H1 (cell line): ENCODE results near the gene SENP6. TPM values are rescaled to one million over a fixed set of nuclear protein-coding genes. Genes with fewer than 3 reads are reported as not detected.

Experiments
- CTCF ChIA-PET: fragments of 300-600 bp; sonication (Branson Sonifier 250); formaldehyde crosslinking; loops from one replicate; lab custom pipeline; 2021; ENCODE audit not compliant: partially characterized antibody; lab: Charles Lee
- POLR2A ChIA-PET: fragments of 300-600 bp; sonication (Branson Sonifier 250); formaldehyde crosslinking; loops from one replicate; lab custom pipeline; 2021; ENCODE audit warnings: inconsistent platforms; ENCODE audit not compliant: partially characterized antibody; lab: Charles Lee
- DNase-seq, 2 experiments: peaks; one replicate each; pipeline versions ENCODE4 v3.0.0 to v3.0.0-alpha.2; 2010 to 2022; ENCODE audit warnings: low spot score in 2 of 2, low read depth in 1 of 2, mixed read lengths in 1 of 2
- FAIRE-seq: peaks from 2 replicates; lab custom pipeline; 2011; peaks lifted over from hg19 to GRCh38; lab: Jason Lieb, UNC
- H2AFZ ChIP-seq: 2 replicates; pipeline ENCODE4 v1.8.1; 2012; ENCODE audit warnings: low read length, inconsistent platforms
- H2AK5ac ChIP-seq: 2 replicates; pipeline ENCODE4 v1.6.1; 2013; ENCODE audit warnings: low read depth, low read length
- H2BK120ac ChIP-seq: replicated peaks from 2 replicates; pipeline ENCODE3; 2013; ENCODE audit warnings: low read depth, low read length, inconsistent platforms
- H2BK12ac ChIP-seq: 2 replicates; pipeline ENCODE4 v1.6.1; 2013; ENCODE audit warnings: low read depth, low read length
- H2BK15ac ChIP-seq: 2 replicates; pipeline ENCODE4 v1.6.1; 2013; ENCODE audit warnings: low read length
- H2BK20ac ChIP-seq: 2 replicates; pipeline ENCODE4 v1.6.1; 2013; ENCODE audit warnings: low read length
- H2BK5ac ChIP-seq: 2 replicates; pipeline ENCODE4 v1.6.1; 2013; ENCODE audit warnings: low read depth, low read length
- H3K14ac ChIP-seq: 2 replicates; pipeline ENCODE4 v1.6.1; 2013; ENCODE audit warnings: inconsistent platforms; ENCODE audit not compliant: insufficient read length
- H3K18ac ChIP-seq: 2 replicates; pipeline ENCODE4 v1.6.1; 2013; ENCODE audit warnings: low read length; ENCODE audit errors: extremely low read depth
- H3K23ac ChIP-seq: 2 replicates; pipeline ENCODE4 v1.6.1; 2013; ENCODE audit warnings: inconsistent platforms; ENCODE audit not compliant: insufficient read length
- H3K23me2 ChIP-seq: 2 replicates; pipeline ENCODE4 v1.6.1; 2013; ENCODE audit warnings: low read depth, low read length
- H3K27ac ChIP-seq: 2 replicates; pipeline ENCODE4 v1.6.1; 2011; ENCODE audit warnings: low read depth, low read length, inconsistent platforms
- H3K27me3 ChIP-seq, 4 experiments: replicated peaks in 1 of 4; 1 replicate in 1 of 4; 2 replicates in 3 of 4; pipeline versions ENCODE4 v1.6.1 to v1.8.1; 2011 to 2013; ENCODE audit warnings: low read length in 3 of 4, mild to moderate bottlenecking in 3 of 4, inconsistent platforms in 2 of 4, mixed read lengths in 2 of 4, moderate library complexity in 1 of 4; ENCODE audit not compliant: control insufficient read depth in 3 of 4, insufficient read depth in 3 of 4; ENCODE audit errors: extremely low read depth in 1 of 4
- H3K36me3 ChIP-seq, 4 experiments: 2 replicates each; pipeline versions ENCODE4 v1.6.1 to v1.8.1; 2011 to 2013; ENCODE audit warnings: mild to moderate bottlenecking in 4 of 4, low read length in 3 of 4, moderate library complexity in 2 of 4, control low read depth in 1 of 4, inconsistent platforms in 1 of 4; ENCODE audit not compliant: insufficient read depth in 4 of 4, control insufficient read depth in 2 of 4
- H3K4ac ChIP-seq: replicated peaks from 2 replicates; pipeline ENCODE3; 2013; ENCODE audit warnings: low read length, low read depth, mixed read lengths, inconsistent platforms; ENCODE audit not compliant: insufficient read length
- H3K4me1 ChIP-seq, 4 experiments: replicated peaks in 1 of 4; 1 replicate in 1 of 4; 2 replicates in 3 of 4; pipeline versions ENCODE4 v1.6.1 to v1.8.1; 2011 to 2013; ENCODE audit warnings: low read length in 3 of 4, inconsistent platforms in 2 of 4, mixed read lengths in 1 of 4; ENCODE audit not compliant: insufficient read depth in 4 of 4, control insufficient read depth in 3 of 4
- H3K4me2 ChIP-seq, 2 experiments: 2 replicates each; pipeline versions ENCODE4 v1.6.1 to v1.8.1; 2011 to 2013; ENCODE audit warnings: low read depth in 2 of 2, low read length in 2 of 2, control low read depth in 1 of 2, inconsistent platforms in 1 of 2, mild to moderate bottlenecking in 1 of 2; ENCODE audit not compliant: insufficient read depth in 1 of 2
- H3K4me3 ChIP-seq, 4 experiments: fragments of 200-600, 300-600 bp in 1 of 4; sonication (generic), shearing (Covaris generic), sonication (Bioruptor Twin) in 1 of 4; 2 replicates each; pipeline versions ENCODE4 v1.5.1 to v1.8.1; 2011 to 2016; ENCODE audit warnings: low read length in 4 of 4, low read depth in 3 of 4, control low read depth in 2 of 4, inconsistent platforms in 2 of 4, mild to moderate bottlenecking in 2 of 4, mixed read lengths in 1 of 4, moderate library complexity in 1 of 4; ENCODE audit not compliant: insufficient read depth in 2 of 4; ENCODE audit errors: extremely low read depth in 1 of 4
- H3K56ac ChIP-seq: replicated peaks from 2 replicates; pipeline ENCODE3; 2013; ENCODE audit warnings: low read depth, mild to moderate bottlenecking, mixed read lengths, low read length, inconsistent platforms; ENCODE audit not compliant: insufficient read length
- H3K79me1 ChIP-seq: 2 replicates; pipeline ENCODE4 v1.6.1; 2013; ENCODE audit warnings: low read depth, low read length, control low read depth
- H3K79me2 ChIP-seq, 2 experiments: 2 replicates each; pipeline versions ENCODE4 v1.6.1 to v1.8.1; 2012 to 2013; ENCODE audit warnings: low read length in 2 of 2, mild to moderate bottlenecking in 2 of 2, inconsistent platforms in 1 of 2; ENCODE audit not compliant: insufficient read depth in 2 of 2, control insufficient read depth in 1 of 2
- H3K9ac ChIP-seq, 4 experiments: replicated peaks in 1 of 4; 1 replicate in 1 of 4; 2 replicates in 3 of 4; pipeline versions ENCODE4 v1.6.1 to v1.8.1; 2011 to 2013; ENCODE audit warnings: low read depth in 3 of 4, low read length in 3 of 4, control low read depth in 2 of 4, mild to moderate bottlenecking in 2 of 4, moderate library complexity in 2 of 4, inconsistent platforms in 1 of 4; ENCODE audit errors: extremely low read depth in 1 of 4
- H3K9me3 ChIP-seq, 2 experiments: 2 replicates each; pipeline versions ENCODE4 v1.6.1 to v1.8.1; 2012 to 2013; ENCODE audit warnings: mild to moderate bottlenecking in 2 of 2, moderate library complexity in 2 of 2, control low read depth in 1 of 2, inconsistent platforms in 1 of 2, low read depth in 1 of 2, low read length in 1 of 2, mixed read lengths in 1 of 2; ENCODE audit not compliant: insufficient read depth in 2 of 2
- H4K20me1 ChIP-seq, 2 experiments: replicated peaks in 1 of 2; 2 replicates each; pipeline versions ENCODE3 to v1.8.1; 2011 to 2013; ENCODE audit warnings: inconsistent platforms in 2 of 2, low read length in 2 of 2, mild to moderate bottlenecking in 1 of 2; ENCODE audit not compliant: insufficient read depth in 2 of 2, control insufficient read depth in 1 of 2
- H4K5ac ChIP-seq: 2 replicates; pipeline ENCODE4 v1.6.1; 2013; ENCODE audit warnings: low read length, low read depth, mixed read lengths, inconsistent platforms; ENCODE audit not compliant: insufficient read length
- H4K8ac ChIP-seq: 2 replicates; pipeline ENCODE4 v1.8.0; 2013; ENCODE audit warnings: mild to moderate bottlenecking, moderate library complexity, low read length, inconsistent platforms; ENCODE audit not compliant: insufficient read depth; ENCODE audit errors: extremely low read depth
- H4K91ac ChIP-seq: replicated peaks from 2 replicates; pipeline ENCODE3; 2013; ENCODE audit warnings: low read length, mixed read lengths, inconsistent platforms; ENCODE audit not compliant: insufficient read length
- ASH2L ChIP-seq: fragments of 200-600, 300-600 bp; sonication (generic); IDR thresholded peaks from one replicate; pipeline ENCODE4 v1.7.1; 2017; ENCODE audit warnings: low read length
- ATF2 ChIP-seq: IDR thresholded peaks from 2 replicates; pipeline ENCODE4 v1.6.1; 2012; ENCODE audit warnings: low read length, inconsistent platforms
- CBX8 ChIP-seq: fragments of 300-800, 300-1000 bp; sonication (generic); IDR thresholded peaks from 2 replicates; pipeline ENCODE4 v1.7.1; 2016; ENCODE audit warnings: low read depth, low read length, borderline replicate concordance
- CHD1 ChIP-seq: IDR thresholded peaks from 2 replicates; pipeline ENCODE4 v1.6.1; 2012; ENCODE audit warnings: low read depth, low read length, improper control_type of control experiment
- NANOG ChIP-seq: IDR thresholded peaks from 2 replicates; pipeline ENCODE4 v1.6.1; 2011; ENCODE audit warnings: low read length, low read depth, mild to moderate bottlenecking, inconsistent platforms; ENCODE audit not compliant: insufficient read depth, poor library complexity, severe bottlenecking
- POLR2A ChIP-seq, 2 experiments: IDR thresholded peaks; 1 replicate in 1 of 2; 2 replicates in 1 of 2; pipeline ENCODE4 v1.6.1; 2011; ENCODE audit warnings: low read depth in 2 of 2, low read length in 2 of 2, mild to moderate bottlenecking in 2 of 2; ENCODE audit errors: control extremely low read depth in 1 of 2
- POLR2AphosphoS5 ChIP-seq: IDR thresholded peaks from 2 replicates; pipeline ENCODE4 v1.6.1; 2011; ENCODE audit warnings: low read depth, low read length
- POU5F1 ChIP-seq: IDR thresholded peaks from 2 replicates; pipeline ENCODE4 v1.6.1; 2011; ENCODE audit warnings: low read depth, mild to moderate bottlenecking, low read length, moderate library complexity
- SIN3A ChIP-seq, 2 experiments: IDR thresholded peaks in 1 of 2; conservative IDR thresholded peaks in 1 of 2; 2 replicates each; pipeline ENCODE4 v1.6.1; 2011 to 2012; ENCODE audit warnings: low read length in 2 of 2, improper control_type of control experiment in 1 of 2, low read depth in 1 of 2, mild to moderate bottlenecking in 1 of 2
- SRF ChIP-seq: IDR thresholded peaks from 2 replicates; pipeline ENCODE4 v1.6.1; 2011; ENCODE audit warnings: mild to moderate bottlenecking, low read depth, low read length, moderate library complexity
- SUZ12 ChIP-seq: fragments of 200-600 bp; sonication (generic); IDR thresholded peaks from 2 replicates; pipeline ENCODE4 v1.6.1; 2012; ENCODE audit warnings: mild to moderate bottlenecking, inconsistent platforms, low read length, moderate library complexity, mixed read lengths
- WGBS, 2 experiments: shearing (Covaris generic) in 1 of 2; methylation state at CpG; one replicate each; pipeline versions ENCODE4 v1.1.6 to v1.1.7; 2013 to 2015; ENCODE audit warnings: low lambda C conversion rate in 2 of 2, mixed read lengths in 2 of 2, inconsistent platforms in 1 of 2, low coverage in 1 of 2, missing lambda C conversion rate in 1 of 2; ENCODE audit not compliant: insufficient replicate concordance in 2 of 2, insufficient coverage in 1 of 2, insufficient read length in 1 of 2; ENCODE audit errors: extremely low coverage in 1 of 2, missing lambda C conversion rate in 1 of 2; 5-methylcytosine and 5-hydroxymethylcytosine counted together
- polyA plus RNA-seq, 7 experiments: library from polyadenylated mRNA; depleted of rRNA in 3 of 7; stranded (reverse) in 5 of 7; unstranded in 2 of 7; fragments of >200 nt in 5 of 7; fragments of 200-250 nt in 2 of 7; gene quantifications; 1 replicate in 5 of 7; 2 replicates in 1 of 7; 4 replicates in 1 of 7; pipeline versions ENCODE4 v1.2.1 to v1.2.3, GENCODE V29; 2011 to 2013; ENCODE audit warnings: missing spikeins in 2 of 7, mixed read lengths in 2 of 7
- total RNA-seq: library from RNA; stranded (reverse); fragmentation: NEBNext Ultra II Directional; extraction: Animal tissue kit (Norgen Biotek cat#: 25700); gene quantifications from 2 replicates; pipeline ENCODE4 v1.2.1, GENCODE V29; 2021

The SENP6 gene
- total and polyA plus RNA-seq, 2 of the 8 experiments (the other 6 are each of a cell fraction or from before 2014, with no cell fraction given), result 13.8 to 103 TPM

GRCh38 chr6:75747152-75747992 is 145.7 kb downstream of the SENP6 start:
- Histone ChIP-seq H2BK20ac (no peak overlapping the region), H2BK12ac (no peak overlapping the region), H3K9ac (no peak overlapping the region), H4K8ac (no peak overlapping the region), H3K18ac (no peak overlapping the region), H4K20me1 (peaks cover 0 to under 1% of the 10 kb centered on the region in 2 experiments), H2BK15ac (no peak overlapping the region), H3K36me3 (no peaks in the 10 kb centered on the region; a peak in 1 of 8 replicates), H3K56ac (no peak overlapping the region), H3K27me3 (peaks cover 0 to 3% (median 0%) of the 10 kb centered on the region in 4 experiments; a peak in 2 of 7 replicates), H2BK120ac (no peak overlapping the region), H2AK5ac (no peak overlapping the region), H3K14ac (no peak overlapping the region), H3K4me1 (no peaks in the 10 kb centered on the region; a peak in 2 of 7 replicates), H3K4me2 (no peak overlapping the region; a peak in 1 of 4 replicates), H3K9me3 (no peaks in the 10 kb centered on the region), H3K23ac (no peak overlapping the region), H3K4ac (no peak overlapping the region), H2BK5ac (no peak overlapping the region), H3K27ac (no peak overlapping the region), H3K79me2 (no peaks in the 10 kb centered on the region), H2AFZ (no peak overlapping the region), H3K79me1 (no peaks in the 10 kb centered on the region), H3K4me3 (peak overlapping the region in 1 of 4 experiments; percentile 77; a peak in 1 of 8 replicates), H3K23me2 (no peaks in the 10 kb centered on the region; the same call in 1 of the 2 replicates), H4K5ac (no peak overlapping the region), H4K91ac (no peak overlapping the region)
- FAIRE-seq (no peak), DNase-seq (no peak)
- POLR2A ChIA-PET, result no interaction called here
- CTCF ChIA-PET, result no interaction called here
- 83% methylated on average over 9 of the region's 9 CpGs; no CpG with 5 or more reads in 1 of the 2 experiments for whole genome bisulfite sequencing, 2 experiments
- no peak for TF ChIP-seq POU5F1
- no peak for TF ChIP-seq SUZ12
- TF ChIP-seq SRF, result no peak
- no peak for TF ChIP-seq ATF2
- TF ChIP-seq CBX8, result no peak
- no peak for TF ChIP-seq CHD1
- no peak for TF ChIP-seq POLR2AphosphoS5
- TF ChIP-seq ASH2L, result no peak
- no peak for TF ChIP-seq SIN3A (conservative IDR thresholded peaks at IDR 0.05 in 1 of 2, IDR thresholded peaks at IDR 0.05 in 1 of 2; ENCODE audit: low read depth in 1 of 2, low read length in 2 of 2)
- no peak for TF ChIP-seq POLR2A (IDR thresholded peaks at IDR 0.05; ENCODE audit: control extremely low read depth in 1 of 2, low read depth in 2 of 2, low read length in 2 of 2)
- no peak for TF ChIP-seq NANOG
